ENCODE results near the gene CEP20.

The CEP20 gene

GRCh38 chr16:15913046-15913698 lies 24.8 kb upstream of the CEP20 start:
- no peak overlapping the region for H3K4me3 Mint-ChIP-seq
- ATAC-seq (replicated peaks; ENCODE audit: extremely low read depth, poor library complexity, severe bottlenecking) = no peak

GRCh38 chr16:15911198-15911597 lies 22.8 kb upstream of the CEP20 start:
- Mint-ChIP-seq H3K27ac (ENCODE audit: low read depth) (no peak overlapping the region), H3K9me3 (no peaks in the 10 kb centered on the region), H3K4me3 (no peak overlapping the region), H3K4me1 (no peaks in the 10 kb centered on the region), H3K27me3 (no peaks in the 10 kb centered on the region), H3K36me3 (ENCODE audit: insufficient read depth) (peaks cover 2% of the 10 kb centered on the region)
- ATAC-seq (replicated peaks; ENCODE audit: extremely low read depth, poor library complexity, severe bottlenecking) = no peak
- no peak for DNase-seq (ENCODE audit: low spot score in 2 of 2)

More at GRCh38 chr16:15913046-15913698, 24.8 kb upstream of the CEP20 start:
- H3K4me1 Mint-ChIP-seq = no peaks in the 10 kb centered on the region
- DNase-seq (ENCODE audit: low spot score in 2 of 2) = no peak
- H3K36me3 Mint-ChIP-seq (ENCODE audit: insufficient read depth) = peaks cover 2% of the 10 kb centered on the region
- H3K9me3 Mint-ChIP-seq = no peaks in the 10 kb centered on the region
- peak overlapping the region; percentile 86 for H3K27ac Mint-ChIP-seq (ENCODE audit: low read depth)
- H3K27me3 Mint-ChIP-seq = no peaks in the 10 kb centered on the region

- peak; percentile 81 for ATAC-seq (replicated peaks; ENCODE audit: extremely low read depth, poor library complexity, severe bottlenecking)
- H3K9me3 Mint-ChIP-seq = no peaks in the 10 kb centered on the region
- no peaks in the 10 kb centered on the region for H3K27me3 Mint-ChIP-seq
- H3K4me1 Mint-ChIP-seq = no peaks in the 10 kb centered on the region
- peaks cover 2% of the 10 kb centered on the region for H3K36me3 Mint-ChIP-seq (ENCODE audit: insufficient read depth)
- H3K27ac Mint-ChIP-seq (ENCODE audit: low read depth) = no peak overlapping the region
- peak in 1 of 2 donors; percentile 11 for DNase-seq (ENCODE audit: low spot score in 2 of 2)
- H3K4me3 Mint-ChIP-seq = no peak overlapping the region
These were observed 19.6 kb upstream of the CEP20 start for GRCh38 chr16:15907863-15908478.

GRCh38 chr16:15906439-15906838 lies 18.0 kb upstream of the CEP20 start:
- ATAC-seq (replicated peaks; ENCODE audit: extremely low read depth, poor library complexity, severe bottlenecking) (no peak), DNase-seq (ENCODE audit: low spot score in 2 of 2) (no peak)
- Mint-ChIP-seq H3K4me3 (no peak overlapping the region), H3K27ac (ENCODE audit: low read depth) (no peak overlapping the region), H3K36me3 (ENCODE audit: insufficient read depth) (no peaks in the 10 kb centered on the region), H3K27me3 (no peaks in the 10 kb centered on the region), H3K4me1 (no peaks in the 10 kb centered on the region), H3K9me3 (no peaks in the 10 kb centered on the region)

- Mint-ChIP-seq H3K9me3 (no peaks in the 10 kb centered on the region), H3K27ac (ENCODE audit: low read depth) (no peak overlapping the region), H3K27me3 (no peaks in the 10 kb centered on the region), H3K4me3 (no peak overlapping the region), H3K4me1 (no peaks in the 10 kb centered on the region), H3K36me3 (ENCODE audit: insufficient read depth) (no peaks in the 10 kb centered on the region)
- DNase-seq (ENCODE audit: low spot score in 2 of 2) (no peak), ATAC-seq (replicated peaks; ENCODE audit: extremely low read depth, poor library complexity, severe bottlenecking) (no peak)
These were observed 15.6 kb upstream of the CEP20 start for GRCh38 chr16:15903960-15904359.

- Mint-ChIP-seq H3K9me3 (no peaks in the 10 kb centered on the region), H3K4me1 (no peaks in the 10 kb centered on the region), H3K27ac (ENCODE audit: low read depth) (no peak overlapping the region), H3K36me3 (ENCODE audit: insufficient read depth) (no peaks in the 10 kb centered on the region), H3K27me3 (no peaks in the 10 kb centered on the region), H3K4me3 (no peak overlapping the region)
- ATAC-seq (replicated peaks; ENCODE audit: extremely low read depth, poor library complexity, severe bottlenecking) = no peak
- no peak for DNase-seq (ENCODE audit: low spot score in 2 of 2)
These were observed 12.6 kb upstream of the CEP20 start for GRCh38 chr16:15900901-15901500.

GRCh38 chr16:15900357-15900756 lies 12.0 kb upstream of the CEP20 start:
- Mint-ChIP-seq H3K9me3 (no peaks in the 10 kb centered on the region), H3K36me3 (ENCODE audit: insufficient read depth) (no peaks in the 10 kb centered on the region), H3K4me1 (no peaks in the 10 kb centered on the region), H3K27ac (ENCODE audit: low read depth) (no peak overlapping the region), H3K27me3 (no peaks in the 10 kb centered on the region), H3K4me3 (no peak overlapping the region)
- DNase-seq (ENCODE audit: low spot score in 2 of 2) = no peak
- no peak for ATAC-seq (replicated peaks; ENCODE audit: extremely low read depth, poor library complexity, severe bottlenecking)

GRCh38 chr16:15899538-15900100 lies 11.2 kb upstream of the CEP20 start:
- no peaks in the 10 kb centered on the region for H3K36me3 Mint-ChIP-seq (ENCODE audit: insufficient read depth)
- H3K9me3 Mint-ChIP-seq = no peaks in the 10 kb centered on the region
- no peaks in the 10 kb centered on the region for H3K4me1 Mint-ChIP-seq
- H3K27me3 Mint-ChIP-seq = no peaks in the 10 kb centered on the region
- ATAC-seq (replicated peaks; ENCODE audit: extremely low read depth, poor library complexity, severe bottlenecking) (no peak), DNase-seq (ENCODE audit: low spot score in 2 of 2) (no peak)
- no peak overlapping the region for H3K4me3 Mint-ChIP-seq
- no peak overlapping the region for H3K27ac Mint-ChIP-seq (ENCODE audit: low read depth)

- no peak for DNase-seq (ENCODE audit: low spot score in 2 of 2)
- Mint-ChIP-seq H3K27ac (ENCODE audit: low read depth) (no peak overlapping the region), H3K4me1 (no peaks in the 10 kb centered on the region), H3K36me3 (ENCODE audit: insufficient read depth) (no peaks in the 10 kb centered on the region), H3K27me3 (no peaks in the 10 kb centered on the region), H3K9me3 (no peaks in the 10 kb centered on the region), H3K4me3 (no peak overlapping the region)
- no peak for ATAC-seq (replicated peaks; ENCODE audit: extremely low read depth, poor library complexity, severe bottlenecking)
These were observed 10.3 kb upstream of the CEP20 start for GRCh38 chr16:15898654-15899053.

- no peaks in the 10 kb centered on the region for H3K4me1 Mint-ChIP-seq
- H3K9me3 Mint-ChIP-seq = no peaks in the 10 kb centered on the region
- H3K27ac Mint-ChIP-seq (ENCODE audit: low read depth) = peak overlapping the region; percentile 25
- ATAC-seq (replicated peaks; ENCODE audit: extremely low read depth, poor library complexity, severe bottlenecking) = no peak
- no peaks in the 10 kb centered on the region for H3K36me3 Mint-ChIP-seq (ENCODE audit: insufficient read depth)
- H3K27me3 Mint-ChIP-seq = no peaks in the 10 kb centered on the region
- DNase-seq (ENCODE audit: low spot score in 2 of 2) = no peak
- H3K4me3 Mint-ChIP-seq = no peak overlapping the region
These were observed 9.4 kb upstream of the CEP20 start for GRCh38 chr16:15897834-15898254.

GRCh38 chr16:15897121-15897780 lies 8.8 kb upstream of the CEP20 start:
- Mint-ChIP-seq H3K36me3 (ENCODE audit: insufficient read depth) (no peaks in the 10 kb centered on the region), H3K27ac (ENCODE audit: low read depth) (peak overlapping the region; percentile 25), H3K27me3 (no peaks in the 10 kb centered on the region), H3K4me1 (no peaks in the 10 kb centered on the region), H3K4me3 (no peak overlapping the region), H3K9me3 (no peaks in the 10 kb centered on the region)
- no peak for DNase-seq (ENCODE audit: low spot score in 2 of 2)
- no peak for ATAC-seq (replicated peaks; ENCODE audit: extremely low read depth, poor library complexity, severe bottlenecking)

GRCh38 chr16:15894571-15895374 lies 6.4 kb upstream of the CEP20 start:
- H3K36me3 Mint-ChIP-seq (ENCODE audit: insufficient read depth) = no peaks in the 10 kb centered on the region
- H3K27ac Mint-ChIP-seq (ENCODE audit: low read depth) = no peak overlapping the region
- H3K4me1 Mint-ChIP-seq = no peaks in the 10 kb centered on the region
- ATAC-seq (replicated peaks; ENCODE audit: extremely low read depth, poor library complexity, severe bottlenecking) (no peak), DNase-seq (ENCODE audit: low spot score in 2 of 2) (no peak)
- no peak overlapping the region for H3K4me3 Mint-ChIP-seq
- H3K9me3 Mint-ChIP-seq = no peaks in the 10 kb centered on the region
- H3K27me3 Mint-ChIP-seq = no peaks in the 10 kb centered on the region
